Epithelial cell of esophagus (primary cell): ENCODE measurements around the gene CCDC93.

Experiments used
- DNase-seq: peaks from one replicate; pipeline ENCODE4 v3.0.0; 2010; ENCODE audit warnings: low read depth
- H3K4me3 ChIP-seq: 2 replicates; pipeline ENCODE4 v1.5.1; 2011; ENCODE audit warnings: mild to moderate bottlenecking, low read length, control low read depth
- TF ChIP-seq, protein P1 (sequence below): IDR thresholded peaks from 2 replicates; pipeline ENCODE4 v1.5.1; 2011; ENCODE audit warnings: low read depth, mild to moderate bottlenecking, low read length, control low read depth, inconsistent platforms; ENCODE audit not compliant: insufficient read depth; ENCODE audit errors: missing control alignments

CCDC93 gene

GRCh38 chr2:117940436-117940835 lies 73.4 kb downstream of the CCDC93 start:
- TF ChIP-seq, protein P1, sequence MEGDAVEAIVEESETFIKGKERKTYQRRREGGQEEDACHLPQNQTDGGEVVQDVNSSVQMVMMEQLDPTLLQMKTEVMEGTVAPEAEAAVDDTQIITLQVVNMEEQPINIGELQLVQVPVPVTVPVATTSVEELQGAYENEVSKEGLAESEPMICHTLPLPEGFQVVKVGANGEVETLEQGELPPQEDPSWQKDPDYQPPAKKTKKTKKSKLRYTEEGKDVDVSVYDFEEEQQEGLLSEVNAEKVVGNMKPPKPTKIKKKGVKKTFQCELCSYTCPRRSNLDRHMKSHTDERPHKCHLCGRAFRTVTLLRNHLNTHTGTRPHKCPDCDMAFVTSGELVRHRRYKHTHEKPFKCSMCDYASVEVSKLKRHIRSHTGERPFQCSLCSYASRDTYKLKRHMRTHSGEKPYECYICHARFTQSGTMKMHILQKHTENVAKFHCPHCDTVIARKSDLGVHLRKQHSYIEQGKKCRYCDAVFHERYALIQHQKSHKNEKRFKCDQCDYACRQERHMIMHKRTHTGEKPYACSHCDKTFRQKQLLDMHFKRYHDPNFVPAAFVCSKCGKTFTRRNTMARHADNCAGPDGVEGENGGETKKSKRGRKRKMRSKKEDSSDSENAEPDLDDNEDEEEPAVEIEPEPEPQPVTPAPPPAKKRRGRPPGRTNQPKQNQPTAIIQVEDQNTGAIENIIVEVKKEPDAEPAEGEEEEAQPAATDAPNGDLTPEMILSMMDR = no peak
- DNase-seq = no peak
- H3K4me3 ChIP-seq = no peak overlapping the region

DNA sequence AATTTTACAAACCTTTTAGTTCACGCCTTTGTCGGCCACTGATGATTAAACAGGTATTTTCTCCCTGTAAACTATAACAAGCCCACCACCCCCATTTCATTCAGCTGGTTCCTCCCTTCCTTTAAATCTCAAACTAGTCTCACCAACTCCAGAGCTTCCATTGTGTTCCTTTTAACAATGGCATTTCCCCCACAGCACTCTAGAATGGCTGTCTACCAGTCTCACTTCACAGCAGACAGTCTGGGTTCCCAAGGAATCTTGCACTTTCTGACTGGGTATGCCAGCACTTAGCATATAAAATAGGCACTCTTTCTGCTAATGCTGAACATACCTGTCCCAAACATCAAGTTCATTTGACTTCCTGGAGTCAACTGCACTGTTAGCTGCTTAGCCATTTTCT lies 75.3 kb downstream of the CCDC93 start:
- no peak for DNase-seq
- TF ChIP-seq, protein P1 = no peak

GRCh38 chr2:117936871-117937428 lies 76.9 kb downstream of the CCDC93 start:
- H3K4me3 ChIP-seq = no peak overlapping the region
- DNase-seq = no peak
- TF ChIP-seq, protein P1 = no peak

More for the DNA sequence above, 75.3 kb downstream of the CCDC93 start:
- H3K4me3 ChIP-seq = no peak overlapping the region

- TF ChIP-seq, protein P1 = no peak
- no peak for DNase-seq
- no peak overlapping the region for H3K4me3 ChIP-seq
These were observed 77.9 kb downstream of the CCDC93 start for GRCh38 chr2:117935954-117936353.

GRCh38 chr2:117935456-117935855 lies 78.4 kb downstream of the CCDC93 start:
- H3K4me3 ChIP-seq = no peak overlapping the region
- TF ChIP-seq, protein P1 = no peak

DNA sequence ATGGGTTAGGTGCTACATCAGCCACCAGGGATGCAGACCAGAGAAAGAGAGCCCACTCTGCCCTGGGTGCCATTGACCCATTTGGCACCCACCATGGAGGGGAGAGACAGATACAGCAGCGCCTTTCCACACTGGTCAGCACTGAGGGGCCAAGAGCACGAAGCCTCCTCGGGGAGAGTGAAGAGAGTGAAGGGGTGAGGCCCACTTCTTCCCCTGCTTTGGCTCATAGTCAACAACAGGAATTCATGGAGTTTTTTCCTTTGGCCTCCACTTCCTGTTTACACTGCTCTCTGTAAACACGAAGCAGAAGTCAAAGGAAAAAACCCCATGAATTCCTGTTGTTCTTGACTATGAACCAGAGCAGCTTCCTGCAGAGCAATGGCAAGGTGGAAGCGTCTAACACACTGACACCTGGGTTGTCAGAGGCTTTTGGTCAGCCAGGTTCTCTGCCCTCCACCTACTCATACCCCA lies 80.0 kb downstream of the CCDC93 start:
- no peak overlapping the region for H3K4me3 ChIP-seq
- TF ChIP-seq, protein P1 = no peak

More at GRCh38 chr2:117935456-117935855, 78.4 kb downstream of the CCDC93 start:
- DNase-seq = no peak

DNA sequence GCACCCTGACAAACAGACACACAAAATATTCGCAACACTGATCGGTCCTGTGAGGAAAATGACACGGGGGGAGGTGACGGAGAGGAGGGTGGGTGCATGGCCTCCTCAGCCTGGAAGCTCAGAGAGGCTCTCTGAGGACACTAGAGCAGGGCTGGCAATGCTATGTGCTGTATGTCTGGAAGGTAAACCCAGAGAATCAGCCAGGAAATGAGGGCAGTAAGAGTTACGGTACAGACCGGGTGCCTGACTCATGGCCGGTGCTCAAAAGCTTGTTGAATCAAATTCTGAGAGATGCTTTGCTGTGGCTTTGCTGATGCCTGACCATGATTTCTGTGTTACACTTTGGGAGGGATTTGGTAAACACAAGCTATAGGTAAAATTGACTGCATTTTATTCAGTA lies 81.9 kb downstream of the CCDC93 start:
- TF ChIP-seq, protein P1 = no peak
- no peak for DNase-seq
- H3K4me3 ChIP-seq = no peak overlapping the region

More for the DNA sequence above, 80.0 kb downstream of the CCDC93 start:
- DNase-seq = no peak
